AG09319 (cell line): ENCODE data around the gene MAP3K9.

Experiments used
- DNase-seq: peaks from one replicate; pipeline ENCODE4 v3.0.0-alpha.2; 2010; ENCODE audit warnings: low read depth; ENCODE audit errors: extremely low read depth
- TF ChIP-seq, protein P1 (sequence below): IDR thresholded peaks from 2 replicates; pipeline ENCODE4 v1.5.1; 2011; ENCODE audit warnings: low read depth, mild to moderate bottlenecking, inconsistent platforms, low read length, moderate library complexity

The MAP3K9 gene

DNA sequence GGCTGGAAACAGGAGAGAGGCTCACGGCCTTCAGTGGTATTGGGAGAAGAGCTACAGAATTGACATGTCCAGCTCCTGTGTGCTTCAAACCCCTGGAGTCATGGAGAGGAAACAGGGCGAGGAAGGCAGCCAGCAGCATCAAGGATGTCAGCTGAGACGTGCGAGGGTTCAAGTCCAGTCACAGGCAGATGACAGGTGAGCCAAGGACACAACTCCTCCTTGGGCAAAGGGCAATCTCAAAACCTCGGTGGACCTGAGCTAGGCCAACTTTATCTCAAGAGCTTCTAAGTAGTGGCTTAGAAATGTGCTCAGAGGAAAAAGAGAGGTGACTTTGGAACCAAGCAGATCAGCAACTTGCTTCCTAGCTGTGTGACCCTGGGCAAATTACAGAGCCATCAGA, 86.0 kb downstream of the MAP3K9 start:
- TF ChIP-seq, protein P1, sequence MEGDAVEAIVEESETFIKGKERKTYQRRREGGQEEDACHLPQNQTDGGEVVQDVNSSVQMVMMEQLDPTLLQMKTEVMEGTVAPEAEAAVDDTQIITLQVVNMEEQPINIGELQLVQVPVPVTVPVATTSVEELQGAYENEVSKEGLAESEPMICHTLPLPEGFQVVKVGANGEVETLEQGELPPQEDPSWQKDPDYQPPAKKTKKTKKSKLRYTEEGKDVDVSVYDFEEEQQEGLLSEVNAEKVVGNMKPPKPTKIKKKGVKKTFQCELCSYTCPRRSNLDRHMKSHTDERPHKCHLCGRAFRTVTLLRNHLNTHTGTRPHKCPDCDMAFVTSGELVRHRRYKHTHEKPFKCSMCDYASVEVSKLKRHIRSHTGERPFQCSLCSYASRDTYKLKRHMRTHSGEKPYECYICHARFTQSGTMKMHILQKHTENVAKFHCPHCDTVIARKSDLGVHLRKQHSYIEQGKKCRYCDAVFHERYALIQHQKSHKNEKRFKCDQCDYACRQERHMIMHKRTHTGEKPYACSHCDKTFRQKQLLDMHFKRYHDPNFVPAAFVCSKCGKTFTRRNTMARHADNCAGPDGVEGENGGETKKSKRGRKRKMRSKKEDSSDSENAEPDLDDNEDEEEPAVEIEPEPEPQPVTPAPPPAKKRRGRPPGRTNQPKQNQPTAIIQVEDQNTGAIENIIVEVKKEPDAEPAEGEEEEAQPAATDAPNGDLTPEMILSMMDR: no peak
- no peak for DNase-seq

DNA sequence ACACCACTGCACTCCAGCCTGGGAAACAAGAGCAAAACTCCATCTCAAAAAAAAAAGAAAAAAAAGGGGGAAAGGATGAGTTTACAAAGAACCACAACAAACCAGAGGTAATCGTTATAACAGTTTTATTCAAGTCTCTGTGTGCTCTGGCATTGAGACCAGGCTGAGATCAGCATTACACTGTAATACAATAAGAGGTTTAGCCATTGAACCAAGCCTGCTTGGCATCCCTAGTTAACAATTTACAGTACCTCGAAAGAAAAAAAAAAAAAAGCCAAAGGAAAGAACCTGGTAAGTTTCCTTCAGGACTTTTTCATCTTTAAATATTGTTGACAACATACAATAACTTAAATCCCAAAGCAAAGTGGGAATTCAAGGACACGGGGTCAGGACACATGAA, 86.9 kb downstream of the MAP3K9 start:
- TF ChIP-seq, protein P1: no peak
- DNase-seq: no peak

DNA sequence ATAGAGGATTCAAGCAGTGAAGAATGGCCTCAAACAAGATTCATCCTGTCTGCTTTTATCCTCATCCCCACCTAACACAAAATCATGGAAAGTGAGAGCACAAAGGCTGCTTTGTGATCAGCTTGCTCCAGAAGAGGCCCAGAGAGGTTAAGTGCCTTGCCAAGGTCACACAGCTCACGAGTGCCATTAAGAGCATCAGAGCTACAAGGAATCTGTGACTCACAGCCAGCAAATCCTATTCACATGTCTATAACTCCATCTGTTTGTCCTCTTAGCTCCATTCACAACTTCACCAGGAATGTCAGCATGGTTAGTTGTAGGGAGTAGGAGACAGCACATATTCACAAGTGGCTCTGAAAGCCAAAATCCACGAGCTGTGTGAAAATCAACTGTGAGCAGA, 87.8 kb downstream of the MAP3K9 start:
- no peak for DNase-seq

DNA sequence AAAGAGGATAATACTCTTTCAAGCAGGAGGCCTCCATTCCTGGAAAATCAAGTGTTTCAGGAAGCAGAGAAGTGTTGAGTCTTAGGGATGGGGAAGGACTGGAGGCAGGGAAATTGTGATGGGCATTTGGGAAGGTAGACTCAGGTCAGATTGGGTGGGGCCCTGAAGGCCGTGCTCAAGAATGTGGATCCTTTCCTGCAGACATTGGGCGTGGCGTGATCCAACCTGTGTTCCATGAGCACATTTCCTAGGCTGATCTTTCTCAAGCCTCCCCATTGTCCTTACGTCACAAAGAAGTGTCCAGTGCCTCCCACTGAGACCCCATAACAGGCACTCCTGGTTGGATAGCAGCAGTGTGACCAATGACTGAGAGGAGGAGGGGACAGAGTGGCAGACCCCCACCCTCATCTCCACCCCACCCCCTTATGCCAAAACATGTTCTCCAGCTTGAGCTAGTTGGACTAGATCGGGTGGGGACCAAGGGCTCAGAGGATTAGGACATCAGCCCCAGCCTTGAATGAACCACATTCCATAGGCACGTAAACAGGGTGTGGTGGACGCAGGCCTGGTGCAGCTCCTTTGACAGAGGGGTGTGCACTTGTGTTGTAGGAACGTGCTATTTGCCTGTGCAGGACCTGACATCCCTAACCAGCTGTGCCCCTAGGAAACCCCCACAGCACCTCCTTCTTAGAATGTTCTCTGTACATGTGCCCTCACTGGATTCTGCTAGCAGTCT, 90.8 kb downstream of the MAP3K9 start:
- DNase-seq: no peak
- TF ChIP-seq, protein P1: no peak

More for the DNA sequence above, 87.8 kb downstream of the MAP3K9 start:
- TF ChIP-seq, protein P1: no peak

DNA sequence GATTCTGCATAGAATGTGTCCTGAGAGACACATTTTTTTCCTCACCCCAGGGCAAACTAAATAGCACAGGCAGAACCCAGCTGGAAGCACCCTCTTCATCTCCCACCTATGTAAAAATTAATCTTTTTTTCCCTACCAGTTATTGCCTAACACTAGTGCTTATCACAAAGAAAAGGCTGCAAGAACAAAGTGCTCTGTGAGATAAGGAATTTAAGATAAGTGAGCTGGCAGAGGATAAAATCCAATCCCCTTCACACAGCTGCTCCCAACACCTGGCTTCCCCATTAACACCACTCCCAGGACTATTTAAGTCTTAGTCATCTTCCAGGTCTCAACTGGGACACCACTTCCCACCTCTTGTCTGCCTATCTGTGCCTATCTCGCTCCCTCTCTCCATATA, 92.4 kb downstream of the MAP3K9 start:
- TF ChIP-seq, protein P1: no peak
- no peak for DNase-seq

DNA sequence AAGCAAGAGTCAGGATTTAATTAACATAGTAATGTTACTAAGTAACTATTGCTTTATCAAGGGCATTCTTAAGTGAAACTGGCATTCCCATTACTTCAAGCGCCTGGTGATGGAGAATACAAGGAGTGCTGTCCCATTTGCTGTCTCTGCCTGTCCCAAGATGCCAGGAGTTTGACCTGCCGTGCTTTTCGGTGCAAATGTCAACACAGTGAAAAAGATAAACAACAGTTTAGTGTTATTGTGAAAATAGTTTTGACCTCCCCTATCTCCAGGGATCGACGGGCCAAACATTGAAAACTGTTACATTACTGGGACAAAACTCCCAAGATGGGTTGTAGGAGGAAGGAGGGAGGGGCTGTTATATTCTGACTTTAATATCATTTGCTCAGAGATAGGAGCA, 92.8 kb downstream of the MAP3K9 start:
- no peak for DNase-seq
- TF ChIP-seq, protein P1: no peak

DNA sequence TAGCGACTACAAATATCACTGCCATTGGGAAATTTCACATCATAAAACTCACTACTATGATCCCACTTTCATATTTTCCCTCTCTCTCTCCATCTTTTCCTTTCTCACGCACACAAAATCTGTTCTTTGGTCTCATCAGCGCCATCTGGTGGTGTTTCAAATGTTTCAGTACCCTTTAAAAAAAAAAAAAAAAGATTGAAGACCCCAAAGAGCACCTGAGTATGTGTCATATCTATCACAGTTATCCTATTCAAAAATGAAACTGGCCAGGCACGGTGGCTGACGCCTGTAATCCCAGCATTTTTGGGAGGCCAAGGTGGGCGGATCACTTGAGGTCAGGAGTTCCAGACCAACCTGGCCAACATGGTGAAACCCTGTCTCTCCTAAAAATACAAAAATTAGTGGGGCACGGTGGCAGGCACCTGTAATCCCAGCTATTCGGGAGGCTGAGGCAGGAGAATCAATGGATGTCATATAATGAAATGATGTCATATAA, 95.2 kb downstream of the MAP3K9 start:
- DNase-seq: peak; percentile 10
- TF ChIP-seq, protein P1: peak; percentile 54
